HAP-1 (cell line): ENCODE results near the gene TTC23L.
A peak's percentile ranks its signal among the peaks of the same experiment; 100 is the strongest.

Source experiments
- DNase-seq, 2 experiments: peaks; one replicate each; pipeline ENCODE4 v3.0.0-alpha.2; 2016 to 2020; ENCODE audit warnings: low spot score in 2 of 2
- H3K27me3 ChIP-seq: fragments of 250-450 bp; sonication (Bioruptor Pico); 2 replicates; pipeline ENCODE4 v1.5.1; 2020; ENCODE audit warnings: low read depth, mild to moderate bottlenecking, moderate library complexity
- H3K36me3 ChIP-seq: fragments of 250-450 bp; sonication (Bioruptor Pico); replicated peaks from 2 replicates; pipeline ENCODE4 v1.5.1; 2020; ENCODE audit warnings: mild to moderate bottlenecking
- H3K4me1 ChIP-seq: fragments of 250-450 bp; sonication (Bioruptor Pico); 2 replicates; pipeline ENCODE4 v1.5.1; 2020; ENCODE audit warnings: mild to moderate bottlenecking
- H3K4me3 ChIP-seq: fragments of 250-450 bp; sonication (Bioruptor Pico); 2 replicates; pipeline ENCODE4 v1.5.1; 2020; ENCODE audit warnings: mild to moderate bottlenecking, moderate library complexity
- H3K9me3 ChIP-seq: fragments of 250-450 bp; sonication (Bioruptor Pico); 2 replicates; pipeline ENCODE4 v1.5.1; 2020; ENCODE audit warnings: mild to moderate bottlenecking, moderate library complexity
- in situ Hi-C: fragments of 300-500 bp; cut with MboI; formaldehyde crosslinking; loops from 3 replicates; pipeline ENCODE4 v1.14.3; 2020; ENCODE audit warnings: low sequenced_read_pairs, inconsistent platforms, mixed read lengths

Gene TTC23L

GRCh38 chr5:34923694-34924461 is 84.9 kb downstream of the TTC23L start:
- H3K9me3 ChIP-seq = no peaks in the 10 kb centered on the region
- in situ Hi-C loops = no loop called here
- no peaks in the 10 kb centered on the region for H3K27me3 ChIP-seq
- peaks cover 77% of the 10 kb centered on the region for H3K36me3 ChIP-seq
- H3K4me1 ChIP-seq = peaks cover 4% of the 10 kb centered on the region; the same call in 1 of the 2 replicates
- H3K4me3 ChIP-seq = no peak overlapping the region
- no peak for DNase-seq

DNA sequence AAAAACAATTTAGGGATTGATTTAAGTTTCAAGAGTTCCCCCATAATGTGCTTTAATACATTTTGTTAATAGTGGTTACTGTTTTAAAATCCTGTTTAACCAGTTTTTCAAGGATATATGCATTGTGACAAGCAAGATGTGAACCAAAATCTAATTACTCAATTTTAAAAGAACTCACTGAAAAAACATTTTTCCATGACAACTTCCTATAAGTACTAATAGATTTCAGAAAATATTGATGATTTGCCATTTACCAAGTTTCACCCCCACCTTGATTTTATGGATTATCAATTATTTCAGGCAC is 85.5 kb downstream of the TTC23L start:
- H3K4me3 ChIP-seq = no peak overlapping the region
- no peaks in the 10 kb centered on the region for H3K9me3 ChIP-seq
- no peaks in the 10 kb centered on the region for H3K27me3 ChIP-seq
- in situ Hi-C loops = no loop called here
- H3K36me3 ChIP-seq = peaks cover 75% of the 10 kb centered on the region
- no peak for DNase-seq
- peaks cover 5% of the 10 kb centered on the region; the same call in 1 of the 2 replicates for H3K4me1 ChIP-seq

DNA sequence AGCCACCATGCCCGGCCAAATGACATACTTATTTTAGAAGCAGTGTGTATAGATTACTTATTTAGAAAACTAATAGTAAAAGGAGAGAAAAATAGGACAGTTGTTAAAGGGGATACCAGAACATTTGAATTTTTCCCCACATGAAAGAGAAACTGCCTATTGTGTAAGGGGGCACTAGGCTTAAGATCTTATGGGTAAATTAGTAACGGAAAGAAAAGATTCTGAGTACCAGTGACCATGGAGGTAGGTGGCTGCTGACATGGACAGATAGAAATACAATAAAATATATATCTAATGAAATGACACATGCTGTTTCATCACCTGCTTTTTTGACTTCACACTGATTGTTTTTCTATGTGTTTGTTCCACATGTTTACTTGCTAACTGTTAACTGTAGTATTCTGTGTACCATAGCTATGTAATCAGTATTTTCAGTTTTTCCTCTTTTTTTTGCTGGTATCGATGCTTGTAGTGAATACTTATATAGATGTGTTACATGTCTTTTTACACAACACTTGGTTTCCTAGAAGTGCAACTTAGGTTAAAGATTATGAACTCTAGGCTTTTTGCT is 87.4 kb downstream of the TTC23L start:
- in situ Hi-C loops = no loop called here
- H3K4me3 ChIP-seq = no peak overlapping the region
- no peaks in the 10 kb centered on the region for H3K9me3 ChIP-seq
- peaks cover 55% of the 10 kb centered on the region for H3K36me3 ChIP-seq
- no peaks in the 10 kb centered on the region for H3K27me3 ChIP-seq
- no peak for DNase-seq
- peaks cover 13% of the 10 kb centered on the region for H3K4me1 ChIP-seq

- H3K4me3 ChIP-seq = no peak overlapping the region
- H3K27me3 ChIP-seq = no peaks in the 10 kb centered on the region
- in situ Hi-C loops = no loop called here
- DNase-seq = no peak
- H3K36me3 ChIP-seq = peaks cover 41% of the 10 kb centered on the region
- no peaks in the 10 kb centered on the region for H3K9me3 ChIP-seq
- H3K4me1 ChIP-seq = peaks cover 16% of the 10 kb centered on the region
Measured at GRCh38 chr5:34927785-34928184, 88.8 kb downstream of the TTC23L start.

- in situ Hi-C loops = no loop called here
- no peaks in the 10 kb centered on the region for H3K27me3 ChIP-seq
- DNase-seq = no peak
- H3K4me3 ChIP-seq = no peak overlapping the region
- peaks cover 16% of the 10 kb centered on the region for H3K4me1 ChIP-seq
- peaks cover 37% of the 10 kb centered on the region for H3K36me3 ChIP-seq
- H3K9me3 ChIP-seq = no peaks in the 10 kb centered on the region
Measured at GRCh38 chr5:34928267-34928666, 89.3 kb downstream of the TTC23L start.

GRCh38 chr5:34929134-34929719 is 90.3 kb downstream of the TTC23L start, which contains the start of gene DNAJC21:
DNAJC21 (plus strand) TSS chr5:34929559; CDS start chr5:34929820, 261 bp downstream.
- in situ Hi-C loops = no loop called here
- peaks cover 16% of the 10 kb centered on the region for H3K4me1 ChIP-seq
- peak within 1 kb of the TSS; percentile 69 for H3K4me3 ChIP-seq
- H3K9me3 ChIP-seq = no peaks in the 10 kb centered on the region
- no peaks in the 10 kb centered on the region for H3K27me3 ChIP-seq
- DNase-seq = peak; percentile 97 to 98
- peaks cover 33% of the 10 kb centered on the region for H3K36me3 ChIP-seq

DNA sequence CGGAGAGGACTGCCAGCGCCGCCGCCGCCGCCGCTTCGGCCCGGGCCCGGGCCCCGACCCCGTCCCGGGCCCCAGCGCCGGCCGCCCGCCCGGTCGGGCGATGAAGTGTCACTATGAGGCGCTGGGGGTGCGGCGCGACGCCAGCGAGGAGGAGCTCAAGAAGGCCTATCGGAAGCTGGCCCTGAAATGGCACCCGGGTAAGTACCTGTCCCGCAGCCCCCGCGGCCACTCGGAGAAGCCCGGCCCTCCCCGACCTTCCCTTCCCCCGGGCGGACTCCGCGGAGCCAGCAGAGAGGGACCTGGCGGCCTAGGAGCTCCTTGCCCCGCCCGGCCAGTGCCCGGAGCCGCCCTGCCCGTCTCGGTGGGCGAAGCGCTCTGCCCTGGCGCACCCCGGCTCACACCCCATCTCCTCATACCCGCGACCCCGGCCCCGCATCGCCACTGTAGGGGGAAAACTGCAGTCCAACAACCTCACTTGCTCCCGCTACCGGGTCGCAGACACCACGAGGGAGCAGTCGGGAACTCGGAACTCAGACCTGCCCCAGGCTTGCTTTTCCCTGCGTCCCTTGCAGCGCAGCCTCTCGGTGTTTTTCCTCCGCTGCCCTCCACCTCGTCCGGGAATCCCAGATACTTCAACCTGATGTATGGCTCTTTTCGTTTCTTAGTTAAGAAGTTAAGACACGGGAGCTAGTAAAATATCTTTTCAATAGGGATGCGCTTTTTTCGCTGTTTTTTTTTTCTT is 90.9 kb downstream of the TTC23L start:
- in situ Hi-C loops = no loop called here
- H3K4me1 ChIP-seq = peaks cover 16% of the 10 kb centered on the region
- no peaks in the 10 kb centered on the region for H3K9me3 ChIP-seq
- peak; percentile 53 to 83 for DNase-seq
- peaks cover 30% of the 10 kb centered on the region for H3K36me3 ChIP-seq
- peak overlapping the region; percentile 69 for H3K4me3 ChIP-seq
- H3K27me3 ChIP-seq = no peaks in the 10 kb centered on the region

- Histone ChIP-seq H3K27me3 (no peaks in the 10 kb centered on the region), H3K4me1 (peaks cover 16% of the 10 kb centered on the region), H3K9me3 (no peaks in the 10 kb centered on the region), H3K36me3 (peaks cover 26% of the 10 kb centered on the region), H3K4me3 (peak overlapping the region; percentile 69)
- no peak for DNase-seq
- in situ Hi-C loops = no loop called here
Measured at GRCh38 chr5:34930462-34930844, 91.5 kb downstream of the TTC23L start.

DNA sequence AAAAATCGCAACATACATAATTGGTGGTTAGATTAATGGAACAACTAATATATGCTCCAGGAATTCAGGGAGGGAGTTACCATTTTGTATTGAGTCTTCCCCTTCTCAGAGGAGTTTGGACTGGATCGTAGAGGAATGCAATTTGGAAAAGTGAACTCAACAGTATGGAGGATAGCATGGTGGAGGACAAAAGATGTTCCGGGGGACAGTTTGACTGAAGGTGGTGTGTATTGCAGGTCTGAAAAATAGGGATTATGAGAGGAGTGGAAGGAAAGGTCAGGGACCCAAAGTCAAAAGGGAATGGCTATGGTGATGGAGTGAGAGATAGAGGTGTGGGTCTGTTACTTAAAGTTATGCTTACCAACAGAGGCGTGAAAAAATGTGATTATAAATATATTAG is 91.9 kb downstream of the TTC23L start:
- no peaks in the 10 kb centered on the region for H3K27me3 ChIP-seq
- H3K4me3 ChIP-seq = peak overlapping the region; percentile 69
- DNase-seq = no peak
- H3K9me3 ChIP-seq = no peaks in the 10 kb centered on the region
- in situ Hi-C loops = no loop called here
- peaks cover 16% of the 10 kb centered on the region for H3K4me1 ChIP-seq
- peaks cover 26% of the 10 kb centered on the region for H3K36me3 ChIP-seq

DNA sequence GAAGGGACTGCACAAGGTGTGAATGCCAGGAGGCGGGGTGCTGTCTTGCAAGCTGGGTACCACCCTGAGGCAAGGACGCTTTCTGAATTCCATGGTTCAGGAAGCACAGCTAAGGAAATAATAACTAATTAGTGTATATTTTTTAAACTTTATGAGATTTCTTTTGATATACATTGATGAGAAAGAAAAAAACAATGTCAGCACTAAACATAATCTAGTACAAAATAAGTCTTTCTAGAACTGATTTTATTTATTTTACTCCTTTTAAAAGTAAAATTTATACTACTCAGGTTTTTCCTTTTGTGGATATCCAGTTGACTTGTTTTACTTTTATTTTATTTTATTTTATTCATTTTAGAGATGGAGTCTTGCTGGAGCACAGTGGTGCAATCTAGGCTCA is 94.0 kb downstream of the TTC23L start:
- in situ Hi-C loops = no loop called here
- H3K4me1 ChIP-seq = peaks cover 16% of the 10 kb centered on the region
- no peaks in the 10 kb centered on the region for H3K27me3 ChIP-seq
- DNase-seq = no peak
- no peak overlapping the region for H3K4me3 ChIP-seq
- peaks cover 35% of the 10 kb centered on the region for H3K36me3 ChIP-seq
- H3K9me3 ChIP-seq = no peaks in the 10 kb centered on the region

- no peak for DNase-seq
- Histone ChIP-seq H3K4me3 (no peak overlapping the region), H3K27me3 (no peaks in the 10 kb centered on the region), H3K36me3 (peaks cover 82% of the 10 kb centered on the region), H3K9me3 (no peaks in the 10 kb centered on the region), H3K4me1 (no peaks in the 10 kb centered on the region)
- in situ Hi-C loops = no loop called here
Measured at GRCh38 chr5:34941936-34942335, 103.0 kb downstream of the TTC23L start.

- no peaks in the 10 kb centered on the region for H3K27me3 ChIP-seq
- in situ Hi-C loops = no loop called here
Measured at GRCh38 chr5:34944044-34944443, 105.1 kb downstream of the TTC23L start.

GRCh38 chr5:34944460-34945047 is 105.6 kb downstream of the TTC23L start:
- Histone ChIP-seq H3K27me3 (no peaks in the 10 kb centered on the region), H3K36me3 (peaks cover 69% of the 10 kb centered on the region), H3K4me1 (no peaks in the 10 kb centered on the region), H3K9me3 (no peaks in the 10 kb centered on the region), H3K4me3 (no peak overlapping the region)
- no peak for DNase-seq
- in situ Hi-C loops = no loop called here

More at GRCh38 chr5:34944044-34944443, 105.1 kb downstream of the TTC23L start:
- no peaks in the 10 kb centered on the region for H3K4me1 ChIP-seq
- no peaks in the 10 kb centered on the region for H3K9me3 ChIP-seq
- peaks cover 71% of the 10 kb centered on the region for H3K36me3 ChIP-seq
- no peak overlapping the region for H3K4me3 ChIP-seq
- DNase-seq = no peak
